ENCODE measurements around the gene LYRM4. TPM values are rescaled to one million over a fixed set of nuclear protein-coding genes. Genes with fewer than 3 reads are reported as not detected.

The LYRM4 gene
- total RNA-seq, 1 experiment from 2014 or later = 44.3 TPM

- no peak overlapping the region for H3K4me3 Mint-ChIP-seq
- WGBS (ENCODE audit: extremely low coverage, insufficient read length, low lambda C conversion rate) = no CpG with 5 or more reads among the region's 2 CpGs
- Histone ChIP-seq H3K9ac (ENCODE audit: extremely low read depth, insufficient read length, low read length) (no peak overlapping the region), H2BK5ac (ENCODE audit: insufficient read length, low read length) (no peak overlapping the region), H2BK120ac (ENCODE audit: low read depth, low read length, poor library complexity, severe bottlenecking) (no peak overlapping the region), H3K9me3 (ENCODE audit: control insufficient read depth, low read depth, low read length) (no peaks in the 10 kb centered on the region), H2BK12ac (ENCODE audit: insufficient read length, low read depth, low read length) (no peak overlapping the region), H3K4me2 (ENCODE audit: insufficient read depth, insufficient read length, low read length) (no peak overlapping the region), H2AK5ac (ENCODE audit: insufficient read length, low read length) (no peak overlapping the region), H2BK15ac (ENCODE audit: low read depth, low read length) (no peak overlapping the region), H4K8ac (replicated peaks; ENCODE audit: insufficient read length, low read depth, low read length) (no peak overlapping the region), H3K23me2 (ENCODE audit: insufficient read length, low read depth, low read length, poor library complexity, severe bottlenecking) (no peaks in the 10 kb centered on the region), H2AFZ (ENCODE audit: low read length) (no peak overlapping the region), H4K91ac (ENCODE audit: insufficient read length, low read depth, low read length) (no peak overlapping the region), H3K79me2 (ENCODE audit: insufficient read depth, low read length) (no peaks in the 10 kb centered on the region), H3K23ac (ENCODE audit: insufficient read length, low read depth, low read length) (no peak overlapping the region), H3K18ac (ENCODE audit: insufficient read length, low read depth, low read length) (no peak overlapping the region), H4K5ac (ENCODE audit: insufficient read length, low read depth, low read length) (no peak overlapping the region), H3K14ac (ENCODE audit: insufficient read depth, low read length) (no peak overlapping the region), H3K27ac (ENCODE audit: insufficient read length, low read depth, low read length) (no peak overlapping the region), H3K4me1 (ENCODE audit: insufficient read depth, low read length) (no peaks in the 10 kb centered on the region), H2BK20ac (ENCODE audit: low read depth, low read length, poor library complexity, severe bottlenecking) (no peak overlapping the region), H4K20me1 (ENCODE audit: control insufficient read depth, insufficient read depth, insufficient read length) (peaks cover 3% of the 10 kb centered on the region), H3K56ac (ENCODE audit: insufficient read length, low read depth, low read length) (no peak overlapping the region), H3K79me1 (ENCODE audit: insufficient read depth, low read depth, low read length, poor library complexity, severe bottlenecking) (peaks cover 6% of the 10 kb centered on the region), H3T11ph (ENCODE audit: low read length) (no peak overlapping the region), H3K4ac (ENCODE audit: low read depth, low read length) (no peak overlapping the region), H3K27me3 (ENCODE audit: insufficient read depth, low read length) (no peaks in the 10 kb centered on the region)
- H3K9me3 Mint-ChIP-seq = no peaks in the 10 kb centered on the region
- H3K36me3 Mint-ChIP-seq (ENCODE audit: insufficient read depth in 1 of 3, low read depth in 3 of 3) = peaks cover 0 to 3% (median 0%) of the 10 kb centered on the region in 3 experiments; a peak in 2 of 7 replicates
- DNase-seq = no peak
- H3K27me3 Mint-ChIP-seq (ENCODE audit: low read depth) = no peaks in the 10 kb centered on the region
- no peak overlapping the region; a peak in 1 of 7 replicates for H3K27ac Mint-ChIP-seq
- peaks cover 24 to 32% of the 10 kb centered on the region in 2 experiments for H3K4me1 Mint-ChIP-seq
- TF ChIP-seq CTCF (conservative IDR thresholded peaks at IDR 0.05) = no peak
Observed at GRCh38 chr6:5241252-5241651, 19.5 kb downstream of the LYRM4 start.

Data from H9 (cell line).